H1 (cell line): Measurements from ENCODE around the gene SORBS1.

Source experiments
- CTCF ChIP-seq, 3 experiments: IDR thresholded peaks; 1 replicate in 2 of 3; 2 replicates in 1 of 3; pipeline versions ENCODE4 v1.5.1 to v1.6.1; 2011; ENCODE audit warnings: low read length in 3 of 3, mild to moderate bottlenecking in 3 of 3, inconsistent platforms in 2 of 3, low read depth in 1 of 3, moderate library complexity in 1 of 3; ENCODE audit not compliant: insufficient read depth in 1 of 3; ENCODE audit errors: control extremely low read depth in 1 of 3
- POLR2A ChIP-seq, 2 experiments: IDR thresholded peaks; 1 replicate in 1 of 2; 2 replicates in 1 of 2; pipeline ENCODE4 v1.6.1; 2011; ENCODE audit warnings: low read depth in 2 of 2, low read length in 2 of 2, mild to moderate bottlenecking in 2 of 2; ENCODE audit errors: control extremely low read depth in 1 of 2

GRCh38 chr10:95477175-95477520 is 84.0 kb downstream of the SORBS1 start:
- TF ChIP-seq POLR2A (IDR thresholded peaks at IDR 0.05; ENCODE audit: control extremely low read depth in 1 of 2, low read depth in 2 of 2, low read length in 2 of 2), result no peak
- no peak for TF ChIP-seq CTCF (IDR thresholded peaks at IDR 0.05; ENCODE audit: control extremely low read depth in 1 of 3, insufficient read depth in 1 of 3, low read depth in 1 of 3, low read length in 3 of 3)
